CD8-positive, alpha-beta memory T cell (primary cell): ENCODE results near the gene EDNRA. TPM values are rescaled to one million over a fixed set of nuclear protein-coding genes. Genes with fewer than 3 reads are reported as not detected.

ENCODE experiments used
- CTCF ChIA-PET: fragments of 350-600 bp; sonication (Branson Sonifier 250); formaldehyde crosslinking; loops from one replicate; lab custom pipeline; 2021; ENCODE audit warnings: antibody characterized with exemption; lab: Charles Lee
- POLR2A ChIA-PET: fragments of 350-600 bp; sonication (Branson Sonifier 250); formaldehyde crosslinking; loops from one replicate; lab custom pipeline; 2021; ENCODE audit warnings: antibody characterized with exemption; lab: Charles Lee
- DNase-seq, 5 donors: peaks; one replicate each; pipeline versions ENCODE4 v3.0.0 to v3.0.0-alpha.2; 2020 to 2022; ENCODE audit warnings: mixed read lengths in 1 of 5
- H3K27ac ChIP-seq: one replicate; pipeline ENCODE4 v1.7.0; 2013; ENCODE audit warnings: low read depth, mild to moderate bottlenecking, low read length, moderate library complexity
- H3K27me3 ChIP-seq: 2 replicates; pipeline ENCODE4 v1.7.0; 2013; ENCODE audit warnings: low read length, mild to moderate bottlenecking; ENCODE audit not compliant: insufficient read depth, poor library complexity, severe bottlenecking
- H3K36me3 ChIP-seq: 2 replicates; pipeline ENCODE4 v1.7.0; 2013; ENCODE audit warnings: mild to moderate bottlenecking, low read length, moderate library complexity; ENCODE audit not compliant: insufficient read depth
- H3K4me1 ChIP-seq: 2 replicates; pipeline ENCODE4 v1.7.0; 2013; ENCODE audit warnings: mild to moderate bottlenecking, low read length, moderate library complexity; ENCODE audit not compliant: insufficient read depth
- H3K4me3 ChIP-seq: 2 replicates; pipeline ENCODE4 v1.7.0; 2013; ENCODE audit warnings: mild to moderate bottlenecking, low read length
- H3K9me3 ChIP-seq: 2 replicates; pipeline ENCODE4 v1.7.0; 2013; ENCODE audit warnings: mild to moderate bottlenecking, low read length
- H3K27ac Mint-ChIP-seq, 8 donors: one replicate each; pipeline ENCODE4 v1.8.0; 2020 to 2021; ENCODE audit warnings: mixed read lengths in 8 of 8, mild to moderate bottlenecking in 6 of 8, inconsistent platforms in 3 of 8, moderate library complexity in 3 of 8
- H3K27me3 Mint-ChIP-seq, 2 donors: one replicate each; pipeline ENCODE4 v1.8.0; 2020 to 2021; ENCODE audit warnings: mixed read lengths in 2 of 2, mild to moderate bottlenecking in 1 of 2, moderate library complexity in 1 of 2
- H3K36me3 Mint-ChIP-seq, 3 donors: one replicate each; pipeline ENCODE4 v1.8.0; 2020 to 2021; ENCODE audit warnings: mixed read lengths in 3 of 3, inconsistent platforms in 1 of 3, mild to moderate bottlenecking in 1 of 3
- H3K4me1 Mint-ChIP-seq, 3 donors: one replicate each; pipeline ENCODE4 v1.8.0; 2020 to 2021; ENCODE audit warnings: mixed read lengths in 3 of 3, inconsistent platforms in 1 of 3, mild to moderate bottlenecking in 1 of 3
- H3K4me3 Mint-ChIP-seq, 7 donors: one replicate each; pipeline ENCODE4 v1.8.0; 2020 to 2021; ENCODE audit warnings: mixed read lengths in 7 of 7, mild to moderate bottlenecking in 6 of 7, moderate library complexity in 4 of 7, inconsistent platforms in 2 of 7
- H3K9me3 Mint-ChIP-seq, 5 donors: one replicate each; pipeline ENCODE4 v1.8.0; 2020 to 2022; ENCODE audit warnings: mixed read lengths in 5 of 5, mild to moderate bottlenecking in 3 of 5, moderate library complexity in 2 of 5, inconsistent platforms in 1 of 5
- polyA plus RNA-seq: library from polyadenylated mRNA; unstranded; fragments of 300-500 nt; fragmentation: Illumina TruSeq; gene quantifications from one replicate; pipeline ENCODE4 v1.2.3, GENCODE V29; 2021
- total RNA-seq, 2 experiments: library from RNA; stranded (reverse); gene quantifications; one replicate each; pipeline ENCODE4 v1.2.3, GENCODE V29; 2021

EDNRA gene
- total and polyA plus RNA-seq, 3 experiments from 2014 or later, result not detected

- Mint-ChIP-seq H3K36me3 (peaks cover 0 to 5% (median 4%) of the 10 kb centered on the region in 3 donors), H3K27ac (no peak overlapping the region), H3K4me1 (no peaks in the 10 kb centered on the region), H3K9me3 (peaks cover 3 to 7% (median 5%) of the 10 kb centered on the region in 5 donors), H3K4me3 (no peak overlapping the region), H3K27me3 (peaks cover 5 to 17% of the 10 kb centered on the region in 2 donors)
- DNase-seq, result no peak
- POLR2A ChIA-PET, result no interaction called here
- no peaks in the 10 kb centered on the region for H3K4me1 ChIP-seq
- no peaks in the 10 kb centered on the region for H3K27me3 ChIP-seq
- H3K9me3 ChIP-seq, result no peaks in the 10 kb centered on the region
- no peak overlapping the region for H3K4me3 ChIP-seq
- CTCF ChIA-PET, result no interaction called here
- H3K27ac ChIP-seq, result no peak overlapping the region
- no peaks in the 10 kb centered on the region for H3K36me3 ChIP-seq
These were observed 103.0 kb downstream of the EDNRA start for GRCh38 chr4:147583876-147584275.

DNA sequence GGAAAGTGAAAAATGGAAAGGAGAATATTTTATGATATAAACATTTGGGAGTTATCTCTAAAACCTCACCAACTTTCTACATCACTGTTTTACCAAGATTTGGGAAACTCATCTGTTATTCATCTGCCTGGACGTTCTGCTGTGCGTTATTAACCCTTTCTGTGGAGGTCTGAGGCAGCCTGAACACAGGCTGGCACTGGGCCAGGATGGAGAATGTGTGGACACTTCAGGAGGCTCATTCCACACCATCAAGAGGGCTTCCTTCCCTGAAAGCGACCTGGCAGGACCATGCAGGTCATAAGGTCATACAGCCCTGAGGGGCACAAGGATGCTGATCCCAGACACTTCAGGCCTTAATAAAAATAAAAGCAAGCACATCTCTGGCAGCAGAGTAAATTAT, 105.1 kb downstream of the EDNRA start:
- Mint-ChIP-seq H3K36me3 (peaks cover 0 to 5% (median 2%) of the 10 kb centered on the region in 3 donors), H3K27me3 (peaks cover 2 to 17% of the 10 kb centered on the region in 2 donors), H3K9me3 (peaks cover 0 to 5% (median 3%) of the 10 kb centered on the region in 5 donors), H3K4me1 (peaks cover 2 to 5% (median 3%) of the 10 kb centered on the region in 3 donors), H3K27ac (no peak overlapping the region), H3K4me3 (peak overlapping the region in 1 of 7 donors; percentile 55)
- no peaks in the 10 kb centered on the region for H3K36me3 ChIP-seq
- ChIA-PET POLR2A (no interaction called here), CTCF (interaction anchor here (1.0 kb wide), 1 partner anchor 281 kb away, joined by 3 read pairs; no protein-coding TSS in a partner anchor)
- H3K4me1 ChIP-seq, result no peaks in the 10 kb centered on the region
- H3K27me3 ChIP-seq, result no peaks in the 10 kb centered on the region
- no peak overlapping the region for H3K27ac ChIP-seq
- H3K9me3 ChIP-seq, result no peaks in the 10 kb centered on the region
- DNase-seq, result no peak
- H3K4me3 ChIP-seq, result no peak overlapping the region

GRCh38 chr4:147586637-147587036, 105.7 kb downstream of the EDNRA start:
- H3K4me3 Mint-ChIP-seq, result peak overlapping the region in 1 of 7 donors; percentile 27
- peaks cover 2 to 5% (median 3%) of the 10 kb centered on the region in 3 donors for H3K4me1 Mint-ChIP-seq
- peaks cover 1 to 22% of the 10 kb centered on the region in 2 donors for H3K27me3 Mint-ChIP-seq
- H3K9me3 ChIP-seq, result no peaks in the 10 kb centered on the region
- peaks cover 0 to 5% (median 3%) of the 10 kb centered on the region in 5 donors for H3K9me3 Mint-ChIP-seq
- H3K27ac Mint-ChIP-seq, result no peak overlapping the region
- no peak overlapping the region for H3K4me3 ChIP-seq
- no peak for DNase-seq
- peaks cover 0 to 5% (median 2%) of the 10 kb centered on the region in 3 donors for H3K36me3 Mint-ChIP-seq
- POLR2A ChIA-PET, result no interaction called here
- CTCF ChIA-PET, result interaction anchor here (1.0 kb wide), 1 partner anchor 280 kb away, joined by 3 read pairs; no protein-coding TSS in a partner anchor
- no peaks in the 10 kb centered on the region for H3K36me3 ChIP-seq
- no peaks in the 10 kb centered on the region for H3K27me3 ChIP-seq
- H3K4me1 ChIP-seq, result no peaks in the 10 kb centered on the region
- H3K27ac ChIP-seq, result no peak overlapping the region

- Mint-ChIP-seq H3K4me1 (peaks cover 2 to 5% (median 3%) of the 10 kb centered on the region in 3 donors), H3K9me3 (peaks cover 0 to 5% (median 3%) of the 10 kb centered on the region in 5 donors), H3K27ac (peak overlapping the region in 1 of 8 donors; percentile 13), H3K27me3 (peaks cover 0 to 19% of the 10 kb centered on the region in 2 donors), H3K4me3 (no peak overlapping the region), H3K36me3 (peaks cover 0 to 5% (median 2%) of the 10 kb centered on the region in 3 donors)
- Histone ChIP-seq H3K9me3 (no peaks in the 10 kb centered on the region), H3K4me3 (no peak overlapping the region), H3K36me3 (no peaks in the 10 kb centered on the region), H3K27ac (no peak overlapping the region), H3K4me1 (no peaks in the 10 kb centered on the region), H3K27me3 (no peaks in the 10 kb centered on the region)
- POLR2A ChIA-PET, result no interaction called here
- no peak for DNase-seq
- CTCF ChIA-PET, result interaction anchor here (1.0 kb wide), 1 partner anchor 280 kb away, joined by 3 read pairs; no protein-coding TSS in a partner anchor
These were observed 106.1 kb downstream of the EDNRA start for GRCh38 chr4:147587041-147587440.

DNA sequence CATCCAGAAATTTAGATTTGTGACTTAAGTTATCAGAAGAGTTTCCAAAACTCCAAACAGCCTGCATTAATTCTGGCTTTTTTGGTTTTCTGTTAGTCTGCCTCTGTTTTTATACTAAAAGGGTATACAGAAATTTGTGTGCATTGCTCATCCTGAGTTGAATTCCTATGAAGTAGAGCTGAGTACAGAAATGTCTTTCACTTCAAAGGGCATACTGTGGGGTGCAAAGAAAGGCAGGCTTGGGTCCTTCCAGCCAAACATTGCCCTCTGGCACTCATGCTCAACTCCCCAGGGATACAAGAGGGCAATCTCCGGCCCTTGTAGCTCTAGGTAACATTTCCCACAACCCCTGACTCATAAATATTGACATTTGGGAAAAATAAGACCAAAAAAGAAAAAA, 108.7 kb downstream of the EDNRA start:
- no peak for DNase-seq
- peaks cover 0 to 3% (median 2%) of the 10 kb centered on the region in 5 donors for H3K9me3 Mint-ChIP-seq
- Histone ChIP-seq H3K4me3 (no peak overlapping the region), H3K9me3 (no peaks in the 10 kb centered on the region), H3K4me1 (no peaks in the 10 kb centered on the region), H3K36me3 (no peaks in the 10 kb centered on the region), H3K27ac (no peak overlapping the region), H3K27me3 (no peaks in the 10 kb centered on the region)
- ChIA-PET CTCF (interaction anchor here (0.8 to 1.3 kb wide), 4 partner anchors 12 to 278 kb away, joined by 3 to 4 read pairs (median 4); no protein-coding TSS in a partner anchor), POLR2A (no interaction called here)
- H3K4me3 Mint-ChIP-seq, result no peak overlapping the region
- peaks cover 3 to 17% of the 10 kb centered on the region in 2 donors for H3K27me3 Mint-ChIP-seq
- H3K27ac Mint-ChIP-seq, result peak overlapping the region in 1 of 8 donors; percentile 24
- H3K4me1 Mint-ChIP-seq, result peaks cover 5 to 10% (median 9%) of the 10 kb centered on the region in 3 donors
- peaks cover 0 to 5% (median under 1%) of the 10 kb centered on the region in 3 donors for H3K36me3 Mint-ChIP-seq

GRCh38 chr4:147590249-147590920, 109.5 kb downstream of the EDNRA start:
- H3K27ac Mint-ChIP-seq, result no peak overlapping the region
- H3K9me3 Mint-ChIP-seq, result peaks cover 0 to 2% (median 0%) of the 10 kb centered on the region in 5 donors
- H3K27ac ChIP-seq, result no peak overlapping the region
- H3K4me1 Mint-ChIP-seq, result peaks cover 5 to 10% (median 9%) of the 10 kb centered on the region in 3 donors
- peak in 2 of 5 donors; percentile 4 to 18 for DNase-seq
- ChIA-PET POLR2A (no interaction called here), CTCF (interaction anchor here (0.8 to 1.3 kb wide), 4 partner anchors 13 to 277 kb away, joined by 3 to 4 read pairs (median 4); no protein-coding TSS in a partner anchor)
- peaks cover 0 to 3% (median 0%) of the 10 kb centered on the region in 3 donors for H3K36me3 Mint-ChIP-seq
- peaks cover 5 to 13% of the 10 kb centered on the region in 2 donors for H3K27me3 Mint-ChIP-seq
- no peaks in the 10 kb centered on the region for H3K27me3 ChIP-seq
- no peaks in the 10 kb centered on the region for H3K4me1 ChIP-seq
- no peaks in the 10 kb centered on the region for H3K36me3 ChIP-seq
- no peak overlapping the region for H3K4me3 Mint-ChIP-seq
- no peak overlapping the region for H3K4me3 ChIP-seq
- no peaks in the 10 kb centered on the region for H3K9me3 ChIP-seq

DNA sequence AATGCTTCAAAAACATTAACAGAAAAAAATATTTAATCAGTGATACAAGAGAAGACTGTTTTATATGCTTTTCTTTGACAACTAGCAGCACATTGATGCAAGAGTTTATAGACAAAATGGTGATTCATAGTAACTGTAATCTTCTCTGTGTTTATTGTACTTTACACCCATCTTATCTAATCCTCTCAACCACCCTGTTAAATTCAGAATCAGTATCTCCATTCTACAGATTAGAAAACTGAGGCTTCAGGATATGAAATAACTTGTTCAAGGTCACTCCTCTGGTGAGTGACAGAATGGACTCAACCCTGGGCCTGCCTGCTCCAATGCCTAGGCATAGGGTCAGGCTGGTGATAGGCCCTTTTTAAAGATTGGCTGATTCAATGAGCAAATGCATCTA, 110.2 kb downstream of the EDNRA start:
- Mint-ChIP-seq H3K36me3 (no peaks in the 10 kb centered on the region), H3K4me3 (no peak overlapping the region), H3K27ac (no peak overlapping the region), H3K4me1 (peaks cover 5 to 10% (median 9%) of the 10 kb centered on the region in 3 donors), H3K27me3 (peaks cover 5 to 8% of the 10 kb centered on the region in 2 donors), H3K9me3 (no peaks in the 10 kb centered on the region)
- Histone ChIP-seq H3K4me1 (no peaks in the 10 kb centered on the region), H3K4me3 (no peak overlapping the region), H3K27ac (no peak overlapping the region), H3K9me3 (no peaks in the 10 kb centered on the region), H3K27me3 (no peaks in the 10 kb centered on the region), H3K36me3 (no peaks in the 10 kb centered on the region)
- ChIA-PET CTCF (interaction anchor here (1.2 to 1.3 kb wide), 2 partner anchors 52 to 72 kb away, joined by 3 to 4 read pairs; no protein-coding TSS in a partner anchor), POLR2A (no interaction called here)
- no peak for DNase-seq

DNA sequence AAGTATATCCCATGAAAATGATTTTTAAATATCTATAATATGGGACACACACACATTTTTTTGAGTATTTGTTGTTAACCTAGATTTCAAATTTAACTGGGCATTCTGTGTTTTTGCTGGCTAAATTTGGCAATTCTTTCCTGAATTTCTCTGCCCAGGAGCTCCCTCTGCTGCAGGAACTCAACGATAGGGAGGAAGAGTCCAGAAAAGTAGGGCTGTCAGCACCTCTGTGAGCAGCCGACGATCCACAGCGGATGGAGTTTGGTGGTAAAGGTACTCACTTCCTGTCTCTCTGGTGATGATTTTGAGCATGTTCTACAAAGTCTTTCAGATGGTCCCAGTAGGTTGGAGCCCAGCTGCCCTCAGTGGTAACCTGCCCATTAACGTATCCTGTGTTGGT, 113.2 kb downstream of the EDNRA start:
- POLR2A ChIA-PET, result no interaction called here
- Mint-ChIP-seq H3K4me3 (no peak overlapping the region), H3K9me3 (no peaks in the 10 kb centered on the region), H3K27ac (peak overlapping the region in 1 of 8 donors; percentile 37), H3K27me3 (peaks cover 5 to 6% of the 10 kb centered on the region in 2 donors), H3K36me3 (no peaks in the 10 kb centered on the region), H3K4me1 (peaks cover 5 to 10% (median 9%) of the 10 kb centered on the region in 3 donors)
- no peak overlapping the region for H3K27ac ChIP-seq
- no peak overlapping the region for H3K4me3 ChIP-seq
- no peaks in the 10 kb centered on the region for H3K36me3 ChIP-seq
- CTCF ChIA-PET, result no interaction called here
- H3K27me3 ChIP-seq, result no peaks in the 10 kb centered on the region
- H3K9me3 ChIP-seq, result no peaks in the 10 kb centered on the region
- H3K4me1 ChIP-seq, result no peaks in the 10 kb centered on the region
- no peak for DNase-seq
